GM18858 (cell line): ENCODE data around the gene BCL6.

ENCODE experiments used
- ATAC-seq: cut with Tn5 transposase; IDR thresholded peaks from one replicate; pipeline ENCODE4 v1.9.1; 2021; ENCODE audit not compliant: unreplicated experiment

BCL6 gene

GRCh38 chr3:187763850-187764648 lies 18.8 kb upstream of the BCL6 start:
- no peak for ATAC-seq

- no peak for ATAC-seq
Observed at GRCh38 chr3:187762792-187763191, 17.5 kb upstream of the BCL6 start.

- no peak for ATAC-seq
Observed at GRCh38 chr3:187759601-187760000, 14.3 kb upstream of the BCL6 start.

GRCh38 chr3:187758318-187758955 lies 13.2 kb upstream of the BCL6 start:
- ATAC-seq: no peak

- ATAC-seq: no peak
Observed at GRCh38 chr3:187753516-187753915, 8.2 kb upstream of the BCL6 start.

- no peak for ATAC-seq
Observed at GRCh38 chr3:187750513-187751123, 5.3 kb upstream of the BCL6 start.

GRCh38 chr3:187750006-187750512 lies 4.8 kb upstream of the BCL6 start:
- no peak for ATAC-seq

- ATAC-seq: peak; percentile 37
Observed at GRCh38 chr3:187748050-187748481, 2.8 kb upstream of the BCL6 start.

GRCh38 chr3:187747506-187747905 lies 2.2 kb upstream of the BCL6 start:
- no peak for ATAC-seq

GRCh38 chr3:187746442-187747281 lies 1.4 kb upstream of the BCL6 start:
- ATAC-seq: no peak

GRCh38 chr3:187746059-187746441 lies 782 bp upstream of the BCL6 start:
- no peak for ATAC-seq

- ATAC-seq: no peak
Observed at GRCh38 chr3:187744169-187745151, 808 bp downstream of the BCL6 start.

- no peak for ATAC-seq
Observed at GRCh38 chr3:187743195-187744141, 1.8 kb downstream of the BCL6 start.

GRCh38 chr3:187742351-187743171 lies 2.7 kb downstream of the BCL6 start:
- no peak for ATAC-seq

GRCh38 chr3:187741403-187742350 lies 3.6 kb downstream of the BCL6 start:
- no peak for ATAC-seq
